Heart right ventricle (tissue), 16 donors: ENCODE data around the gene SPEN. TPM values are rescaled to one million over a fixed set of nuclear protein-coding genes. Genes with fewer than 3 reads are reported as not detected.

Experiments
- ATAC-seq, 8 donors: fragments of 200-7000 bp; cut with Tn5 transposase; one replicate each; pipeline ENCODE4 v1.9.1; 2020; ENCODE audit warnings: mild to moderate bottlenecking in 8 of 8, moderate library complexity in 8 of 8, moderate number of reproducible peaks in 1 of 8
- DNase-seq, 2 donors: peaks; one replicate each; pipeline ENCODE4 v3.0.0-alpha.2; 2020
- H3K27ac ChIP-seq, 10 donors: fragments of 200-600 bp; sonication (generic) in 2 of 10; one replicate each; pipeline versions ENCODE4 v1.5.0 to v1.8.0; 2020 to 2022; ENCODE audit warnings: mild to moderate bottlenecking in 3 of 10
- H3K27me3 ChIP-seq, 7 donors: fragments of 200-600 bp; one replicate each; pipeline ENCODE4 v1.8.0; 2021 to 2022; ENCODE audit warnings: mild to moderate bottlenecking in 2 of 7
- H3K36me3 ChIP-seq, 9 donors: fragments of 200-600 bp; sonication (generic) in 1 of 9; one replicate each; pipeline versions ENCODE4 v1.5.0 to v1.8.0; 2020 to 2022; ENCODE audit warnings: mild to moderate bottlenecking in 2 of 9
- H3K4me1 ChIP-seq, 9 donors: fragments of 200-600 bp; sonication (generic) in 1 of 9; one replicate each; pipeline versions ENCODE4 v1.5.0 to v1.8.0; 2020 to 2022; ENCODE audit warnings: mild to moderate bottlenecking in 4 of 9
- H3K4me3 ChIP-seq, 10 donors: fragments of 200-600 bp; sonication (generic) in 2 of 10; one replicate each; pipeline versions ENCODE4 v1.5.0 to v1.8.0; 2020 to 2022; ENCODE audit warnings: mild to moderate bottlenecking in 7 of 10, moderate library complexity in 2 of 10
- H3K9me3 ChIP-seq, 11 donors: fragments of 200-600 bp in 10 of 11; sonication (generic) in 2 of 11; one replicate each; pipeline versions ENCODE4 v1.5.0 to v1.8.0; 2013 to 2022; ENCODE audit warnings: mild to moderate bottlenecking in 2 of 11, control low read depth in 1 of 11, moderate library complexity in 1 of 11
- CTCF ChIP-seq, 9 donors: fragments of 200-600 bp; sonication (generic) in 2 of 9; IDR thresholded peaks; one replicate each; pipeline versions ENCODE4 v1.5.0 to v1.8.0; 2021 to 2022; ENCODE audit warnings: antibody characterized with exemption in 9 of 9, mild to moderate bottlenecking in 5 of 9, moderate library complexity in 1 of 9
- WGBS, 2 donors: extraction: QIAGEN DNeasy Blood & Tissue Kit; methylation state at CpG; one replicate each; pipeline ENCODE4 v1.1.7; 2013; ENCODE audit warnings: inconsistent platforms in 1 of 2; 5-methylcytosine and 5-hydroxymethylcytosine counted together
- intact Hi-C, 10 donors: fragments of 100-400 bp; cut with DNase I; formaldehyde crosslinking; loops; one replicate each; pipeline versions ENCODE4 v1.11.1 to v1.14.2; 2022
- polyA plus RNA-seq, 2 donors: library from polyadenylated mRNA; stranded (reverse); fragments of 200-250 nt; gene quantifications; one replicate each; pipeline ENCODE4 v1.2.3, GENCODE V29; 2013
- total RNA-seq, 10 donors: library from RNA; stranded (reverse); fragmentation: NEBNext Ultra II Directional in 3 of 10; extraction: Animal tissue kit (Norgen Biotek cat#: 25700) in 3 of 10; gene quantifications; one replicate each; pipeline versions ENCODE4 v1.2.1 to v1.2.4, GENCODE V29; 2021 to 2023
- donor health status: Arrhythmogenic right ventricular cardiomyopathy.
- donor health status: ischemic (EF 13 %, LVEDD 7.1; RV severe dilation, severe dysfunction).
- donor health status: healthy with polysubstance abuse.
- donor health status: DM: no; HTN: yes; CAD: no.
- donor health status: DM: no; HTN: no; CAD: no.
- donor health status: ischemic (EF 25% LVEDD 6.9; RV normal size, moderate dysfunction).
- donor health status: ischemic (EF 25% LVEDD 5.7; RV mildly dilated, moderate dysfunction).
- donor health status: healthy.
- donor health status: DM: yes; HTN: yes; CAD: no.
- donor health status: Ischemic cardiomyopathy.
- donor health status: ischemic (EF 35%, LVEDD 5.7; RV mildly dilated, moderate dysfunction).
- donor health status: nonischemic (EF 11% LVEDD 7.7; RV severe dilation, severe dysfunction).
- donor health status: DM: yes; HTN: yes; CAD: no.
- donor health status: PGD.
- donor health status: ischemic (EF 29% LVEDD 5.4; RV normal size, mild dysfunction).
- donor health status: nonischemic (EF 23%, LVEDD 6.1; RV moderate dilation, normal function).

Gene SPEN
- total and polyA plus RNA-seq, 12 donors, result 11.2 to 34.4 (median 27.1) TPM

GRCh38 chr1:15883326-15883725, 35.8 kb downstream of the SPEN start:
- no peak overlapping the region for H3K4me3 ChIP-seq
- DNase-seq, result no peak
- intact Hi-C loops, result loop anchor here in 3 of 10 donors (5.0 to 10.0 kb wide), 2 partner anchors 36 to 49 kb away; partner anchors contain the start of gene SPEN (in 1 of the 3)
- 86 to 87% methylated on average over 6 of the region's 6 CpGs for WGBS, 2 donors
- no peaks in the 10 kb centered on the region for H3K27me3 ChIP-seq
- TF ChIP-seq CTCF (IDR thresholded peaks at IDR 0.05), result no peak
- peaks cover 0 to 25% (median 0%) of the 10 kb centered on the region in 9 donors for H3K36me3 ChIP-seq
- peak overlapping the region in 2 of 10 donors; percentile 22 to 33 for H3K27ac ChIP-seq
- no peaks in the 10 kb centered on the region for H3K9me3 ChIP-seq
- no peak for ATAC-seq
- peaks cover 4 to 69% (median 49%) of the 10 kb centered on the region in 9 donors for H3K4me1 ChIP-seq

GRCh38 chr1:15884477-15884876, 37.0 kb downstream of the SPEN start:
- intact Hi-C loops, result loop anchor here in 3 of 10 donors (5.0 to 10.0 kb wide), 2 partner anchors 37 to 50 kb away; partner anchors contain the start of gene SPEN (in 1 of the 3)
- ATAC-seq (no peak), DNase-seq (no peak)
- Histone ChIP-seq H3K9me3 (no peaks in the 10 kb centered on the region), H3K4me1 (peaks cover 4 to 80% (median 49%) of the 10 kb centered on the region in 9 donors), H3K36me3 (peaks cover 0 to 20% (median 0%) of the 10 kb centered on the region in 9 donors), H3K27me3 (no peaks in the 10 kb centered on the region), H3K4me3 (no peak overlapping the region), H3K27ac (peak overlapping the region in 6 of 10 donors; percentile 80 to 94 (median 86))
- 77 to 79% methylated on average over 4 of the region's 4 CpGs for WGBS, 2 donors
- TF ChIP-seq CTCF (IDR thresholded peaks at IDR 0.05), result no peak

- no peaks in the 10 kb centered on the region for H3K9me3 ChIP-seq
- intact Hi-C loops, result loop anchor here in 6 of 10 donors (5.0 to 10.0 kb wide), 4 partner anchors 33 to 53 kb away; partner anchors contain the start of gene SPEN (in 1 of the 6)
Measured at GRCh38 chr1:15885269-15885668, 37.8 kb downstream of the SPEN start.

More at GRCh38 chr1:15885269-15885668, 37.8 kb downstream of the SPEN start:
- H3K27ac ChIP-seq, result peak overlapping the region; percentile 65 to 94 (median 82)
- no peaks in the 10 kb centered on the region for H3K27me3 ChIP-seq
- peak overlapping the region in 6 of 10 donors; percentile 41 to 54 (median 46) for H3K4me3 ChIP-seq
- DNase-seq (no peak), ATAC-seq (no peak)
- H3K4me1 ChIP-seq, result peaks cover 4 to 82% (median 49%) of the 10 kb centered on the region in 9 donors
- no peak for TF ChIP-seq CTCF (IDR thresholded peaks at IDR 0.05)
- peaks cover 0 to 20% (median 0%) of the 10 kb centered on the region in 9 donors for H3K36me3 ChIP-seq
- WGBS, 2 donors, result 43 to 46% methylated on average over 5 of the region's 5 CpGs
